ENCODE measurements around the gene KANSL1. TPM values are rescaled to one million over a fixed set of nuclear protein-coding genes. Genes with fewer than 3 reads are reported as not detected.

Gene KANSL1
- total RNA-seq, 1 experiment from 2014 or later = 55.5 TPM

GRCh38 chr17:46032909-46033308 lies 160.3 kb downstream of the KANSL1 start:
- Histone ChIP-seq H3K27ac (ENCODE audit: low read length) (no peak overlapping the region), H3K36me3 (ENCODE audit: control insufficient read depth, insufficient read depth, low read length) (peaks cover 14% of the 10 kb centered on the region), H3K4me3 (ENCODE audit: low read depth in 2 of 2, low read length in 2 of 2) (no peak overlapping the region), H3K9me3 (ENCODE audit: control insufficient read depth, insufficient read depth, low read depth, low read length) (no peaks in the 10 kb centered on the region), H3K27me3 (ENCODE audit: control insufficient read depth, insufficient read depth, low read length) (no peaks in the 10 kb centered on the region), H3K4me1 (ENCODE audit: control insufficient read depth, insufficient read depth, low read length) (no peaks in the 10 kb centered on the region)
- TF ChIP-seq CTCF (IDR thresholded peaks at IDR 0.05) (no peak), POLR2AphosphoS5 (IDR thresholded peaks at IDR 0.05; ENCODE audit: low read depth, low read length) (no peak), REST (IDR thresholded peaks at IDR 0.05; ENCODE audit: insufficient read depth in 1 of 2, low read depth in 2 of 2, low read length in 1 of 2) (no peak), SIN3A (IDR thresholded peaks at IDR 0.05; ENCODE audit: borderline replicate concordance, insufficient read depth, low read depth, low read length) (no peak), TCF7L2 (IDR thresholded peaks at IDR 0.05; ENCODE audit: low read depth, low read length) (no peak)
- intact Hi-C loops (cut with micrococcal nuclease; ENCODE audit: unreplicated experiment) = no loop called here
- POLR2A ChIA-PET = interaction anchor here (0.5 kb wide), 1 partner anchor 24 kb away, joined by 3 read pairs; no protein-coding TSS in a partner anchor
- BruUV-seq (replicated peaks) = no TSS peak
- ATAC-seq (no peak), DNase-seq (ENCODE audit: low read depth, low spot score) (no peak)
- in situ Hi-C loops (cut with HindIII; ENCODE audit: low pct_unique_long_range_greater_than_20kb, low sequenced_read_pairs) = no loop called here
- CTCF ChIA-PET = interaction anchor here (0.6 kb wide), 1 partner anchor 84 kb away, joined by 10 read pairs; no protein-coding TSS in a partner anchor

- H3K4me1 ChIP-seq (ENCODE audit: control insufficient read depth, insufficient read depth, low read length) = no peaks in the 10 kb centered on the region
- CTCF ChIA-PET = no interaction called here
Observed at GRCh38 chr17:46031920-46032319, 161.3 kb downstream of the KANSL1 start.

More at GRCh38 chr17:46031920-46032319, 161.3 kb downstream of the KANSL1 start:
- H3K36me3 ChIP-seq (ENCODE audit: control insufficient read depth, insufficient read depth, low read length) = peaks cover 11% of the 10 kb centered on the region
- in situ Hi-C loops (cut with HindIII; ENCODE audit: low pct_unique_long_range_greater_than_20kb, low sequenced_read_pairs) (no loop called here), intact Hi-C loops (cut with micrococcal nuclease; ENCODE audit: unreplicated experiment) (no loop called here)
- TF ChIP-seq POLR2AphosphoS5 (IDR thresholded peaks at IDR 0.05; ENCODE audit: low read depth, low read length) (no peak), CTCF (IDR thresholded peaks at IDR 0.05) (no peak), TCF7L2 (IDR thresholded peaks at IDR 0.05; ENCODE audit: low read depth, low read length) (no peak), REST (IDR thresholded peaks at IDR 0.05; ENCODE audit: insufficient read depth in 1 of 2, low read depth in 2 of 2, low read length in 1 of 2) (no peak), SIN3A (IDR thresholded peaks at IDR 0.05; ENCODE audit: borderline replicate concordance, insufficient read depth, low read depth, low read length) (no peak)
- H3K9me3 ChIP-seq (ENCODE audit: control insufficient read depth, insufficient read depth, low read depth, low read length) = no peaks in the 10 kb centered on the region
- DNase-seq (ENCODE audit: low read depth, low spot score) = no peak
- H3K27me3 ChIP-seq (ENCODE audit: control insufficient read depth, insufficient read depth, low read length) = no peaks in the 10 kb centered on the region
- H3K4me3 ChIP-seq (ENCODE audit: low read depth in 2 of 2, low read length in 2 of 2) = no peak overlapping the region
- BruUV-seq (replicated peaks) = no TSS peak
- POLR2A ChIA-PET = no interaction called here
- no peak for ATAC-seq
- H3K27ac ChIP-seq (ENCODE audit: low read length) = no peak overlapping the region
